ENCODE data around the gene PRUNE1. TPM values are rescaled to one million over a fixed set of nuclear protein-coding genes. Genes with fewer than 3 reads are reported as not detected.

PRUNE1 gene
- total and polyA plus RNA-seq, 2 experiments from 2014 or later = 51.6 to 52.2 TPM

DNA sequence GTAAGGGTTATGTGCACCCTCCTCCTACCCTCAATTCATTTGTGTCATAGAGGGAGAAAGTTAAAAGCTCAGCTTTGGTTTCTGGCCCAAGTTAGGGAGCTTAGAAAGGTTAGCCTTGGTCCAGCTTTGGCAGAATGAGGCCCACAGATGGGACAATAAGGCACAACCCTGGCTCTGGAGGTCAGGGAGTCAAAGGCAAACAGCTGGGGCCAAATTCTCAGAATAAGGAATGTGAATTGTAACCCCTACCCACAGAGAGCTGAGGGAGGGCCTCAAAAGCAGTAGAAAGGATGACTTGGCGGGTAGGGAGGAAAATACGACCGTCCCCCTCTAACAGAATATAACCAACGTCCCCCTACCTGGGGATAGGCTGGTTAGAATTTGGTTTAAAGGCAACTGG, 42.6 kb upstream of the PRUNE1 start:
- no peaks in the 10 kb centered on the region for H3K27me3 ChIP-seq
- H3K9me3 ChIP-seq (ENCODE audit: low read depth) = no peaks in the 10 kb centered on the region
- no peak overlapping the region for H3K4me3 ChIP-seq
- H3K27ac ChIP-seq = peak overlapping the region; percentile 22
- peaks cover 60% of the 10 kb centered on the region for H3K36me3 ChIP-seq
- TF ChIP-seq, protein P1, sequence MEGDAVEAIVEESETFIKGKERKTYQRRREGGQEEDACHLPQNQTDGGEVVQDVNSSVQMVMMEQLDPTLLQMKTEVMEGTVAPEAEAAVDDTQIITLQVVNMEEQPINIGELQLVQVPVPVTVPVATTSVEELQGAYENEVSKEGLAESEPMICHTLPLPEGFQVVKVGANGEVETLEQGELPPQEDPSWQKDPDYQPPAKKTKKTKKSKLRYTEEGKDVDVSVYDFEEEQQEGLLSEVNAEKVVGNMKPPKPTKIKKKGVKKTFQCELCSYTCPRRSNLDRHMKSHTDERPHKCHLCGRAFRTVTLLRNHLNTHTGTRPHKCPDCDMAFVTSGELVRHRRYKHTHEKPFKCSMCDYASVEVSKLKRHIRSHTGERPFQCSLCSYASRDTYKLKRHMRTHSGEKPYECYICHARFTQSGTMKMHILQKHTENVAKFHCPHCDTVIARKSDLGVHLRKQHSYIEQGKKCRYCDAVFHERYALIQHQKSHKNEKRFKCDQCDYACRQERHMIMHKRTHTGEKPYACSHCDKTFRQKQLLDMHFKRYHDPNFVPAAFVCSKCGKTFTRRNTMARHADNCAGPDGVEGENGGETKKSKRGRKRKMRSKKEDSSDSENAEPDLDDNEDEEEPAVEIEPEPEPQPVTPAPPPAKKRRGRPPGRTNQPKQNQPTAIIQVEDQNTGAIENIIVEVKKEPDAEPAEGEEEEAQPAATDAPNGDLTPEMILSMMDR (IDR thresholded peaks at IDR 0.05; ENCODE audit: low read depth, low read length) = no peak
- DNase-seq (ENCODE audit: low read depth in 1 of 2, low spot score in 1 of 2) = no peak
- H3K4me1 ChIP-seq (ENCODE audit: low read depth) = peaks cover 9% of the 10 kb centered on the region

DNA sequence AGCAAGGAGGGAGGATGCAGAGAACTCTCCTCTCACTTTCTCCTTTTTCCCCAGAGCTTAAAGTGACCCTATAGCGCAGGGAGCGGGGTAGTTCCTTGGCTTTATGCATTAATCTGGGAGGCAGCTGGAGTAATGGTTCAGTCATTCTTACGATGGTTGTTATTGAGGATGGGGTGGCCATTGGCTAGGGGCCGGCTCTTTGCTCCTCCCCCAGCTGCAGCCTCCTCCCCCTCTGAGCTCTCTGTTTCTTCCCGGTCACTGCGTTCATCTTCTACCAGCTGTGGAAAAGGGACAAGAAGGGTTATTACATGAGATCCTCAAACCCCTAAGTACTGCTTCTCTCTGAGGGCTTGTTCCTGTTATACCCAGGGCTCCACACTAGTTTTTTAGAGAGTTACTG, 42.2 kb upstream of the PRUNE1 start:
- Histone ChIP-seq H3K9me3 (ENCODE audit: low read depth) (no peaks in the 10 kb centered on the region), H3K27me3 (no peaks in the 10 kb centered on the region), H3K4me1 (ENCODE audit: low read depth) (peaks cover 13% of the 10 kb centered on the region), H3K4me3 (no peak overlapping the region), H3K36me3 (peaks cover 58% of the 10 kb centered on the region), H3K27ac (peak overlapping the region; percentile 47)
- no peak for DNase-seq (ENCODE audit: low read depth in 1 of 2, low spot score in 1 of 2)
- TF ChIP-seq, protein P1 (IDR thresholded peaks at IDR 0.05; ENCODE audit: low read depth, low read length) = no peak

DNA sequence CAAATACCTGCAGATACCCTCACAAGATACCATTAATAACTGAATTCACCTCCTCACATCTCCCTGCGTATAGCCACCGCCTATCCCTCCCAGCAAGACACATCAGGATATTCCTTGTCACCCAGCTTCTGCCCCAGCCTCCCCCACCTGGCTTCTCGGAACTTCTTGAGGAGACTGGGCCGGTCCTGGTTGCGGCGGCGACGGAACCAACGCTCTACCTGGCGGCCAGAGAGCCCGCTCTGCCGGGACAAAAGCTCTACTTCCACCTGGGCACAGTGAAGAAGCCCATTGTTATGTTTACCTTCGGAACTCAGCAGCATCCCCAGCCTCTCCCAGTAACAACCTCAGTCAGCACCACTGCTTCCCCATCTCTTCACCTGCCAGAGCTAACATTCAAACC, 40.3 kb upstream of the PRUNE1 start:
- Histone ChIP-seq H3K9me3 (ENCODE audit: low read depth) (no peaks in the 10 kb centered on the region), H3K4me3 (no peak overlapping the region), H3K4me1 (ENCODE audit: low read depth) (peaks cover 26% of the 10 kb centered on the region), H3K27ac (no peak overlapping the region), H3K27me3 (no peaks in the 10 kb centered on the region), H3K36me3 (peaks cover 55% of the 10 kb centered on the region)
- TF ChIP-seq, protein P1 (IDR thresholded peaks at IDR 0.05; ENCODE audit: low read depth, low read length) = no peak
- no peak for DNase-seq (ENCODE audit: low read depth in 1 of 2, low spot score in 1 of 2)

DNA sequence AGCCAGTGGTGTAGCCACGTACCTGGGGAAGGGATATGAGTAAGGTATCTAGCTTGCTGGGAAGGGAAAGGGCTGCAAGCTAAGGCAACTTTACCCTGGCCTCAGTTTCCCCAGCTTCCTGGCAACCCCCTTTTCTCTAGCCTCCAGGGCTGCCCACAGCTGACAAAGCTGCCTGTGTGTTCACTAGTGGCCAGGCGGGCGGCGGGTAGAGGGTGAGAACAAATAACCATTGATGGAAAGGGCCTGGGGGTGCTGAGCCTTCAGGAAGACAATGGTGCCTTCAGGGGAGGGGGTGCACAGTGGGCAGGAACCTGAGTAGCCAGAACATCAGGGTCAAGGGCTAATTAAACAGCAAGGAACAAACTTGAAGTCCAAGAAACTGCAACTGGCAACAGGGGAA, 39.8 kb upstream of the PRUNE1 start:
- Histone ChIP-seq H3K9me3 (ENCODE audit: low read depth) (no peaks in the 10 kb centered on the region), H3K36me3 (peaks cover 50% of the 10 kb centered on the region), H3K27me3 (no peaks in the 10 kb centered on the region), H3K27ac (no peak overlapping the region), H3K4me1 (ENCODE audit: low read depth) (peaks cover 31% of the 10 kb centered on the region), H3K4me3 (no peak overlapping the region)
- TF ChIP-seq, protein P1 (IDR thresholded peaks at IDR 0.05; ENCODE audit: low read depth, low read length) = no peak
- no peak for DNase-seq (ENCODE audit: low read depth in 1 of 2, low spot score in 1 of 2)

DNA sequence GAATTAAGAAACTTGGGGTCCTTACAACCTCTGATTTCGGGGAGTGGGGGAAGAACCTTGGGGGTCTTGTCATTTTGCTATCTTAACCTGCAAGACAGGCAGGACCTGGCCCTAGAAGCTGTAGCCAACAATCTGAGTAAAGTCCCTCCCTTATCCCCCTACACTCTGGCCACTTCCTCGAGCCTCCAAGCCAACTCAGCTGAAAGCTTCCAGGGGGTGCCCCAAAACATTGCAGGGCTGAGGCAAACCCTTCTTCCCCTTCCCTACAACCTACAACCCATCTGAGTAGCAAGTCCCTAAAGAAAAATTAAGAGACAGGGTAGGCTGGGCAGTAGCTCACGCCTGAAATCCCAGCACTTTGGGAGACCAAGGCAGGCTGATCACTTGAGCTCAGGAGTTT, 38.6 kb upstream of the PRUNE1 start:
- TF ChIP-seq, protein P1 (IDR thresholded peaks at IDR 0.05; ENCODE audit: low read depth, low read length) = no peak
- Histone ChIP-seq H3K4me3 (no peak overlapping the region), H3K9me3 (ENCODE audit: low read depth) (no peaks in the 10 kb centered on the region), H3K36me3 (peaks cover 42% of the 10 kb centered on the region), H3K4me1 (ENCODE audit: low read depth) (peaks cover 34% of the 10 kb centered on the region), H3K27me3 (no peaks in the 10 kb centered on the region), H3K27ac (no peak overlapping the region)
- no peak for DNase-seq (ENCODE audit: low read depth in 1 of 2, low spot score in 1 of 2)

All from cardiac muscle cell (in vitro differentiated cells and primary cell).